Hematopoietic multipotent progenitor cell treated with erythropoietin and hydrocortisone succinate and interleukin-3 and kit ligand, for 6 days (in vitro differentiated cells): Measurements from ENCODE around the gene ING4.
A peak's percentile ranks its signal among the peaks of the same experiment; 100 is the strongest.

Source experiments
- DNase-seq: peaks from one replicate; pipeline ENCODE4 v3.0.0-alpha.2; 2015

The ING4 gene

DNA sequence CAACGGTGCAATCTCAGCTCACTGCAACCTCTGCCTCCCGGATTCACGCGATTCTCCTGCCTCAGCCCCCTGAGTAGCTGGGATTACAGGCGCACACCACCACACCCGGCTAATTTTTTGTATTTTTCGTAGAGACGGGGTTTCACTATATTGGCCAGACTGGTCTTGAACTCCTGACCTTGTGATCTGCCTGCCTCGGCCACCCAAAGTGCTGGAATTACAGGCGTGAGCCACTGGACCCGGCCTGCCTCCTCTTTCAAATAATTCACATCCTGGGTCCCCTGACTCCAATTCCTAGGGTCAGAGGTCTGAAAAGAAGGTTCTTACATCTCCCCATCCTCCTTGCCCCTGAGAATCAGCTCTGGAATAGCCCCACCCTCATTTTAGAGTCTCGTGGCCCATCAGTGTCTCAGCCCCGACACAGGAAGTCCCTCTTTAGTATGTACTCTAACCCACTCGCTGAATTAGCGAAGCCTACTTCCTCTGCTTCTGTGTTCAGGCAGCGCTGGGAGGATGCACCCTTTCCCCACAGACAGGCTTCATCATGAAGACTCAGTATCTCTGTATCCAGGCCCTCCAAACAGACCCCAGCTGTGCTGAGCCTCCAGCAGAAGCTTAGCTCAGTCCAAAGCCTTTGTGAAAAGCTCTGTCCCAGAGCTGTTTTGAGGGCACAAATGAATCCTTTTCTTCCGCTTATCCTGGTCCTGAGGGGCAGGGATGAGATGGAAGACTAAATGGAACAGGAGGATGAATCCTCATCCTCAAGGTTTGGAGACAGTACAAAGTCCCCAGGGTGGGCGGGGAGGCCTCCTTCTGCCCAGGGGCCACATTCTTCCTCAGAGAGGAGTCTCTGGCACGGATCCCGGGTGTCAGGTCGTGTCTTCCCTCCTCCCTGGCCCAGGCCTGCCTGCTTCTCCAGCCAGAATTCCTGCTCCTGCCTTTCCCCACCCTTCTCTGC, 30.6 kb downstream of the ING4 start:
- peak; percentile 75 for DNase-seq

DNA sequence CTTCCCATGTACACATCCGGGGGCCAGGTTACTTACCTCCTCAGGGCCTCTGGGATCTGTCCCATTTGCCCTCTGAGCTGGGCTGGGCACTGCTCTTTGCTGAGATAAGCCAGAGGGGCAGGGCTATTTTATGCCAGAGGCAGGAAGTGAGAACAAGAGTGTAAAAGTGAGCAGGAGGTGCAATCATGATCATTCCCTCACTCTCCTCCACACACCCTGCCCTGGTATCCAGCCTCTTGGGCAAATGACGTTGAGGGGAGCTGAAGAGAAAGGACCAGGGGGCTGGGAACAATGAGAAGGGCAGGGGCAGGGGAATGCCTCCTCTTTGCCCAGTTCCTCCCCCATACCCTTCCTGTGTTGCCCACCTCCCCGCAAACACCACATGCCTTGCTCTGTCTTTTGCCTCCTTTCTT, 31.4 kb downstream of the ING4 start:
- DNase-seq, result peak; percentile 80

DNA sequence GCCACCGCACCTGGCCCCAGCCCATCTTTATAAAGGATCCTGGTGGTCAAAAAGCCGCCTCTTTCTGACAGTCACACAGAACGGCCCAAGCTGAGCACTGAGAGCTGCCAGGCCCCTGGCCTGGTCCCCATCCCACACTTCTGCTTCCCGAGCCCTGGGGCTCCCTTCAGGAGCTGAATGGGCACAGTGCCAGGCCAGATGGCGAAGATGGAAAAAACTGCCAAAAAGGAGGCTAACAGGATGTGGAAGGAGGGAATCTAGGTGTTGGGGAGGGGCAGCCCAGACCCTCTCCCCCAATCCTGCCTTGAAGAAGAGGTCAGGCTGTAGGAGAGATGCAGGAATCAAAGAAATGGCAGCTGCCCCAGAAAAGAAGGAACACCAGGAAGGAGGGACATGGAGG, 32.2 kb downstream of the ING4 start:
- no peak for DNase-seq

DNA sequence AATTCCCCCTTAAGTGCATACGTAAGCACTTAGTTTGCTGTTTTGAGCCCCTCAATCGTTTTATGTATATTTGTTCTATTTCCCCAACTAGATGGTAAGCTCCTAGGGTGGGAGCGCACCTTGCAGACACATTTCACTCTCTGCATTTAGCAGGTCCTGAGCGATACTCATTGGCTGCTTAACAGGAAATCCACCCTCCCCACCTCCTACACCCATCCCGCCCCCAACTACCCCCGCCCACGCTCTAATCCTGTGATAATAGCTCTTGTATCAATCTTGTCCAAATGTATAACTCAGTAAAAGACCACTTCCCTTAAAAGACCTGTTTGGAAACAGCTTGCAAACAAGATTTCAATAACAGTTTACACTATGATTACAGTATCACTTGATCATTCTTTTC, 35.3 kb downstream of the ING4 start:
- peak; percentile 69 for DNase-seq

DNA sequence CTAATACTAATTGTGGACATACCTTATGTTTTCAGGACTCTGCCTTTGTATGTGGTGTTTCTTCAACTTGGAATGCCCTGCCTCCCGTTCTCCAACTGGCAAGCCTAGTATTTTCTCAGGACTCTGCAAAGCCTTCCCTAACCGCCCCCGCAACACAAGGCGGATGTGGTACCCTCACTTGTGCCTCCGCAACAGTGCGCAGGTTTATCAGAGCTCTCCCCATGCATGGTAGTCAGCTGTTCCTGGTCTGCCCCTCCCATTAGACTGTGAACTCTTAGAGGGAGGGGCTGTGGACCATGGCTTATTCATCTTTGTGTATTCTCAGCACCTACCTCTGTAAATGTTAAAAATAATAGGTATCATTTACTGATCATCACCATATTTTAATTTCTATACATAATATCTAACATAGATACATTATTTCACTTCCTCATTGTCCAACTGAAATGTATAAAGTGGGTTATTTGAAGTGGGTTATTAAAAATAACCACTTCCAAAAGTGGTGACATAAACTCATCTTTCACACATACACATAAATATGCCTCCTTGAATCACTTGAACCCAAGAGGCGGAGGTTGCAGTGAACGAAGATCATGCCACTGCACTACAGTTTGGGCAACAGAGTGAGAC, 36.1 kb downstream of the ING4 start:
- DNase-seq, result peak; percentile 47

DNA sequence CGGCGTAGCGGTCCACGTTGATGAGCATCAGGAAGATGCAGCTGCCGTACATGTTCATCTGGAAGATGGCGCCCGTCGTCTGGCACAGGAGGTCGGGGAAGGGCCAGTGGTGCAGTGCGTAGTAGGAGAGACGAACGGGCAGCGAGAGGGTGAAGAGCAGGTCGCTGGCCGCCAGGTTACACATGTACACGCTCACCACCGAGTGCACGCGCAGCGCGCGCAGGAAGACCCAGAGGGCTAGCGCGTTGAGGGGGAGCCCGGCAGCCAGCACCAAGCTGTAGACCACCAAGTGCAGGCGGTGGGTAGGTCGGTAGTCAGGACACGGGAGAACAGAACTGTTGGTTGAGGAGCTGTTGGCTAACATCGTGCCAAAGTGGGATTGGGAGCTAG, 42.0 kb downstream of the ING4 start:
- DNase-seq, result no peak

DNA sequence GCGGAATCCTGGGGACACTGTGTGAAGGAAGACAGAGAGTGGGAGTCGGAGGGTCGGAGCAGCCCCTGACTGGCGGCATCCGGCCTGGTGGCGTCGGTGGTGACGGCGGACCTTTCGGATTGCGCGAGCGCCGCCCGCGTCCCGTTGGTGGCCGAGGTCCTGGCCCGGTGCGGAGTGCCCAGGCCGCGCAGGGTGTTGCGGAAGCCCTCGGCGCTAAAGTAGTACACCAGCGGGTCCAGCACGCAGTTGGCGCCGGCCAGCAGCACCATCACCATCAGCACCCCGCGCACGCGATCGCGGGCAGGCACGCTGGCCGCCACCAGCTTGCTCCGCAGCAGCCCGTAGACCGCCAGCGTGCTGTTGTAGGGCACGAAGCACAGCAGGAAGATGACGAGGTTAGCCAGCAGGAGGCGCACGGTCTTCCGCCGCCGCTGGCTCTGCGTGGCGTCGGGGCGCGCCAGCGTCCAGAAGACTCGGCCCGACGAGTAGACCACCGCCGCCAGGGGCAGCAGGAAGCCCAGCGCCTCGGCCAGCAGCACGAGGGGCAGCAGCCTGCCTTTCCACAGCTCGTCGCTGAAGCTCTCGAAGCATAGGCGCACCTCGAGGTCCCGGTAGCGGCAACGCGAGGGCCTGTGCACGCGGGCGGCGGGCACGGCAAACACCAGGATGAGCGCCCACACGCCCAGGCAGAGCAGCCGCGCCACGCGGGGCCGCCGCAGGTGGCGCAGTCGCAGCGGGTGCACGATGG, 42.6 kb downstream of the ING4 start:
- peak; percentile 62 for DNase-seq

DNA sequence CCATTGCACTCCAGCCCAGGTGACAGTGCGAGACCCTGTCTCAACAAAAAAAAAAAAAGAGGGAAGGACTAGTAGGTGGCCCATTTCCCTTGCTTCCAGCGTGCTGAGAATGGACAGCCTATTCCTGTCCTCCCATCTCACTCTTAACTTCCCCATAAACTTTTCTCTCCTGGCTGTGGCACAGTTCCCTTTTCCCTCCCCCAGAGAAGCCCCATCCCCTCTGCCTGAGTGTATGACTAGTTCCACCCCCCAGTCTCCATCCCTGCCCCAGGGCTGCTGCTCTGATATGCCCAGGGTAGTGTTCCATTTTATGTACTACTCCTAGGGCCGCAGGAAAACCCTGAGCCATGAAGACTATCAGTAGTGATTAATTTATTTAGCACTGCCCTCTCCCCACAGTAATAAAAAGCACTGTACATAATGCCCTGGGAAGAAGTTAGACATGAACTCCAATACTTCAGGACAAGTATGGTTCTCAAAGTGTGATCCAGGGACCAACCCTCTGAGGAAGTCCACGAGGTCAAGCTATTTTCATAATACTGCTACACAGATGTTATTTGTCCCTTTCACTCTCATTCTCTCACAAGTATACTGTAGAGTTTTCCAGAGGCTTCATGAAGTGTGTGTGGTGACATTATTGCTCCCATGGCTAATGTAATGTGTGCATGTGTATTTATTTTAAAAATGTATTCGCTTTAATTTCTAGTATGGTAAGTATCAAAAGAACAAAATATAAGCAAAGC, 44.3 kb downstream of the ING4 start:
- DNase-seq, result no peak

DNA sequence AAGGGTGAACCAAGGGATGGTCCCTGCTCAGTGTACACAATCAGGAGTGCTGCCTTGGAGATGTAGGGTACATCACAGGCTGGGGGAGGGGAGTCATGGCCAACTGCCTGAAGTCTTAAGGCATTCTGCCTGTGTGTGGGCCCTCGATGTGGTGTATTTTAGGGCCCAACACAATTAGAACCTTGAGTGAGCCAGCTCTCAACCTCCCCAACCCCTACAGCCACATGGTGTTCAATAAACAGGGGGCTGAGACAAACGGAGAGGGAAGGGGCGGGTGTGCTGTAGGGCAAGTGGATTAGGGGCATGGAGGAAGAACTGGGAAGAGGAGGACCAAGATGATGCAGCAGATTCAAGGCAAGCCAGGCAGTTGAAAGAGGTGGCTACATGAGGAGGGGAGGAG, 47.1 kb downstream of the ING4 start:
- no peak for DNase-seq

DNA sequence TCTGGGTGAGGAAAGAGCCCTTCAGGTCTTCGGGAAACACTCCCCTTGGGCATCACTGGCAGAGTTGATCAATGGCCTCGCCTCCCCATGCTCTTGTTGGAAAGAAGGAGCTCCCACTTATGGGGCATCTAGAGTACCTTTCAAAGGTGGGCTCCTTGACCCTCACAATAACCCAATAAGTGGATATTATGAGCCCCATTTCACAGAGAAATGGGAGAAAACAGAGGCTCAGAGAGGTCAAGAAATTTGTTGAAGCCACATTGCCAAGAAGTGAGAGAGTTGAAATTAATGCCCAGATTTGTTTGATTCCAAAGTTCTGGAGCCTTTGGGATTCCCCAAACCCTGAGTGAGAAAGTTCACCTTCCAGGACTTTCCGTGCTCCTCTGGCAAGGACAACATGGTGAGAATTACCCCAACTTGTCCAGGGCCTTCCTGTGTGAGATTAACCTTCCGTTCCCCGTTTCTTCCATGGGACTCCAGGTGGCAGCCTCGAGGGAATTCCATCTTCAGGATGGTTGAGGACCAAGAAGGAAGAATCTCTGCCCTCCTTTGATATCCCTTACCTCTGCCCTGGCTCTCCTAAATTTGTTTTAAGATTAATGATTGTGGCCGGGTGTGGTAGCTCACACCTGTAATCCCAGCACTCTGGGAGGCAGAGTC, 48.3 kb downstream of the ING4 start:
- no peak for DNase-seq

DNA sequence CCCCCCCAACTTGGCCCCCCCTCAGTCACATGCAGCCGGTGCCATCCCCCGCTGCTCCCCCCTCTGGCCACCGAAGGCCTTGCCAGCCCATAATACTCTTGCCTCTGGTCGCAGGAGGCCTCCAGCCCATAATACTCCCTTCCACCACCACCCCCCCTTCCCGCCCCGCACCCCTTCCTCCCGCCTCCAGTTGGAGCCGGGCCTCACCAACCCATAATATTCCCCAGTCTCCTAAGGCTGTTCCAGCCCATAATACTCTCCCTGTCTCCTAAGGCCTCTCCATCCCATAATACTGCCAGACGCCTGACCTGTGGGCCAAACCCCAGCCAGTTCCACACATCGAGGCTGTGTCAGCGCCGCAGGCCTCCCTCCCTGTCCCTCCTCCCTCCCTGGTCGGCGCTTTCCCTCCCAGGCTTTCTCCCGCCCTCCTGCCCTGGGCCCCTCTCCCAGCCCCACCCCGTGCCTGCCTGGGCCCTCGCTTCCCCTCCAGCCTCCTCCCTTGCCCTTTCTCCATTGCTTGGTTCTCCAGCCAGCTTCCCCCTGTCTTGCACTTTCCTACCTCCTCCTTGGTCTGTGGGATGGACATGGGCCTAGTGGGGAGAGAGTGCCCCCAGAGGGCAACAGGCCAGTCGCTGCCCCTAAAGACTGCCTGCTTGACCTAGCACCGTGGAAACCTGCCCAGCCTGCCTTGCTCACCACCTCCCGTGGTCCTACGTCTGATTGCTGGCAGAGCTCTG, 49.0 kb downstream of the ING4 start:
- DNase-seq, result peak; percentile 99

DNA sequence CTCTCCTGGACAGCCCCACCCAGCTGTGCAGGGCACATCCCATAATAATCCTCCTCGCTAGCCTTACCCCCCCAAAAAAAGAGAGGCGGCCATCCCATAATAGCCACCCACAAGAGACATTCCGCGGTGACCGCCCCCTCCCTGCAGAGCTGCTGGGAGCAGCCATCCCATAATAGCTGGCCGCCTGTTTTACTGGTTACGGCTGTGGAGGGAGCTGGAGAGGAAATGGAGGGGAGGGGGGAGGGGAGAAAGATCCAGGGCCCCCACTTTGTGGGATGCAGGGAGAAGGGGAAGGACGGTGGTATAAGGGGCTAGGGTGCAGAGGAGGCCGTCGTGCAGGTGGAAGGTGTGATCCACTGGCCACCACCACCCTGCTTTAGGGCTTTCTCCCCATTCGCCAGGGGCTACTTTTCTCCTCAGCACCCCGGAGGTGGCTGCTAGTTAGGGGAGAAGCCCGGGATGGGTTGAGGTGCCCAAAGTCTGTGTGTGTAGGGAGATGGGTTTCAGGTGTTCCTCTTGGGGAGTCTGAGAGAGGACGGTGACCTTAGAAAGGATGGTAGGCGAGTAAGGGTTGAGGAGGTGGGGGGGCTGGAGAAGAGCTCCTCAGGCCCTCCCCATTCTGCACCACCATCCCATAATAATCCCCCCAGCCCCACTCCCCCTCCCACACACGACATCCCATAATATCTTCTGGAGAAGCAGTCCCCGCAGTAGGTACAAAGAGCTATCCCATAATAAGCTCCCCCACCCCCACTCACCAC, 49.7 kb downstream of the ING4 start:
- peak; percentile 97 for DNase-seq

DNA sequence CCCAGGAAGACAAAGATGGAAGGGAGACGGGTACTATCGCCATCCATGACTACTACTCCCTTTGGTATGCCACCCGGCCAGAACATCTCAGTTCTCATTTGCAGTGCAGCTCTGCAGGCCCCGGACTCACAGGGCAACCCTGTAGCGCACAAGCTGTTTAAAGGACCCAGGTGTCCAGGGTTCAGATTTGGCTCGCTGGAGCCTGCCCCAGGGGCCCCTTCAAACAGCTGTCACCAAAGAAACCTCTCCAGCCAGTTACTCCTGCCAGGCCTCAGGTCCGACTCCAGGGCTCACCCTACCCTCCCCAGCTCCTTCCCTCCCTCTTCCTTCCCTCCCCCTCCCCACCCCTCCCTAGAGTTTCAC, 50.3 kb downstream of the ING4 start:
- no peak for DNase-seq

DNA sequence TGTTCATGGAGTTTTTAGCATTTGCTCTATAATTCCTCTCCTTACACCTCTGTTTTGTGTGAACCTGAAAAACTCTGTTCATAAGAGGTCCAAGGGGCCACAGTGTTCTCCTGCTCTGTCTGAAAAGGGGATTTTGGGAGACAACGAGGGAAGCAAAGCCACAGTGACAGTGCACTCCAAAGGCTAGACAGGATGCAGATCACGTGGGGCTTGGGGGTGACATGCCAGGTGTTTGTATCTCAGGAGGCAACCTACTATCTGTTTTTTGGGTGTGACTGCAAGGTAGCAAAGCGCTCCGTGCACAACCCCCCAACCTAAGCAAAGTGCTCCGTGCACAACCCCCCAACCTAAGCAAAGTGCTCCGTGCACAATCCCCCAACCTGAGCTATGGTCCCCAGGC, 50.7 kb downstream of the ING4 start:
- DNase-seq, result peak; percentile 35

DNA sequence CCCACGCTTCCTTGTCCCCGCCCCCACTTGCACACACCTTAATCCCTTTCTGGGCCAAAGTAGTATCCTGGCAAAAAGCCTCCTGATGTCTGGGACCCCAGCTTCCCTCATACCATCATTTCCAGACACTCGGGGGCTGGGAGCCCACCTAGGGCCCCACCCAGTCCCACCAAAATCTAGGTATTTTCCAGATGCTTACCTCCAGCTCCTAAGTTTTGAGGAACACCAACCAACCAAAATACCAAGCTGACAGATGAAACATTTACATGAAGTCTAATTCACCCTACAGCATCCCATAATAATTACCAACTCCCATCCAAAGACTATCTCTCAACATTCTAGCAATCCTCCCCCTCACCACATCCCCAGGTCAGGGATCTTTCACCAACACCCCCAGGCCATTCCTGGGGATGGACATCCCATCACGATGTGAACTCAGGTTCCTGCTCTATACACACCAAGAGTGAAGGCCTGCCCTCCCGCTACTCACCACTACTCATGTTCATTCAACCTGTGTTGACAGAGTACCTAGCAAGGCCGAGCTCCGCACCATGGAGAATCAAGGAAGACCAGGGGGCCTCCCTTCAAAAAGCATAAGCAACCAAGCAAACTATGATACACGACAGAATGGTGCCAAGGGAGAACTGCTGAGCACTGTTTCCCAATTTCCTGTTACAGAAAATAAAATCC, 54.2 kb downstream of the ING4 start:
- DNase-seq, result peak; percentile 52

DNA sequence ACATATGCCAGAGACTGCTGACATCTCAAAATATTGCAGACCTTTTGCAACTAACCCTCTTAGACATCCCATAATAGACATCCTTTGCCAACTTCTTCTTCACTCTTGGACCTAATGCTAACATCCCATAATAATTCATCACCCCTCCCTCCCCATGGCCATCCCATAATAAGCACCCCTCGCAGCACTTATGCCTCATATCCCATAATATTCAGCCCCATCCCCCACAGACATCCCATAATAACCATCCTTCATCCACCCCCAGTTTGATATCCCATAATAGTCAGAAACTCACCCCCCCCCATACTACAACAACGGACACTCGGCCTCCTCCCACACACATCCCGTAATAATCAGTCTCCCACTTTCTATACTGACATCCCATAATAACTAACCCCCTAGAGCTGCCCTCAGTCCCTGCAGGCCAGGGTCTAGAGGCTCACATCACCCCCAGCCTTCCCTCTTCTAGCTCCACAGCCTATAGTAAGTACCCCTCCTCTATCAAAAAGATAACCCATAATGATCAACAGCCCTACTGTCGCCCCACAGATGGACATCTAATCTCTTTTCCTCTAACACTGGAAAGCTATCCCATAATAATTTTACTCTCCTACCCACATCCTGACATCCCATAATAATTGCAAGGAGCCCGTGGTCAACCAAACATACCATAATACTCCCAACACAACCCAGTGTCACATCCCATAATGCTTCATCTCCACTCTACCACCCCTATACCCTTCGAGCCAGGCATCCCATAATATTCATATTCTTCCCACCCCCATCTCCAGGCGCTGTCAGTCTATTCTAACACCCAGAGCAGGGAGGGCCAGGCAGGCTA, 54.9 kb downstream of the ING4 start:
- peak; percentile 97 for DNase-seq

DNA sequence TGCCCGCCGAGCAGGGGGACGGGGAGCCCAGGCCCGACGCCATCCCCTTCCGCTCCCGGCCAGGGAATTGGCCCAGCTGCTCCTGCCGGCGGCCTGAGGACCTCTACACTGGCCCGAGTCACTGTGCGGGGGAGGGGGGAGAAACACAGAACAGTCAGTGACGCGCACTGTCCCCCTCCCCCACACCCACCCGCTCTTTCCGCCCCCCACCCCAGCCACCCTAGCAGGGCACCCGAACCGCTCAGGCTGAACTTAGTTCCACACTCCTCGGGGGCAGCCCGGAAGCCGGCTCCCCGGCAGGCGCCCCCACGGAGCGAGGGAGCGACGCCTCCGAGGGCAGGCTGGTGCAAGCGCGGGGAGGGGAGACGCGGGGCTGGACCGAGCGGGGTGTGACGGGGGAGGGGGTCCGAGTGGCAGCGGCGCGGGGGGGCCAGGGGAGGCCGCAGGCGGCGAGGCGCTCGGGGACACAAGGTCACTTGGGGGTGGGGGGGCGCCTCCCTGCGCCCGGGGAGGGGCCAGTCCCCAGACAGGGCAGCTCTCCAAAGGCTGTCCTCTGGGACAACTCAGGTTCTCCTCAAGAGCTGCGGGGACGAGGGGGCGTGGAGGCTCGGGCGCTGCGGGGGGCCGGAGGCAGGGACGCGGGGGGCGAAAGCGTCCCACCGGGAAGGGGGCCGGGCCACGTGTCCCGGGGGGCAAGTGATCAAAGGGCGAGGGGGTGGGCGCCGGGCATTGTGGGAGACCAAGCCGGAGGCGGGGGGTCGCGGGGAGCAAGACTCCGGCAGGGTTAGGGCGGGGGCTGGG, 56.4 kb downstream of the ING4 start:
- peak; percentile 60 for DNase-seq
